ENCODE results near the gene HDAC4. TPM values are rescaled to one million over a fixed set of nuclear protein-coding genes. Genes with fewer than 3 reads are reported as not detected.

Gene HDAC4
- total RNA-seq, 1 donor from 2014 or later, result 7.8 TPM

DNA sequence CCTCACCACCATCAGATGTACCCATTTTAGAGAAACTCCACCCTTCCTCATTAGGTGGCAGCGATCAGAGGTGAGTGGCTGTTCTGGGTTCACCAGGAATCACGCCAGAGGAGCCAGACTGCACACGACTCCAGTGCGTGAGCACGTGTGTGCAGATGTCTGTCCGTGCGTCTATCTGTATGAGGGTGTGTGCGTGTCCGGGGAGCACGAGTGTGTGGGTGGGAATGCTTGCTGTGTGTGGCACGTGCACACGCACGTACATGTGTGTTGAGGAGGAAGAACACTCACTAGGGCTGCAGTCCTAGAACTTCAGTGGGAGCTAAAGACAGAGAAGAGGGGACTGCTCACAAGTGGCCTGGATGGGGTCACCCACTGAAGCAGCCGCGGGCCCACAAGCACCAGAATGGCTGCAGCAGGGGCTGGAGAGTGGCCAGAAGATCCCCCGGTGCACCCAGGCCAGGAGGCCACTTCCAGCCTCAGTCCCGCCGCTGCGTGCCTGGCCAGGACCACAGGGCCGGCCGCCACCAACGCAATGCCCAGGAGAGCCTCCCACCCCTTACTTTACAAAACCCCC, 13.9 kb downstream of the HDAC4 start:
- no peak overlapping the region for H3K4me3 ChIP-seq (ENCODE audit: low read depth, low read length)
- H3K36me3 ChIP-seq (ENCODE audit: control insufficient read depth, insufficient read depth, low read length), result no peaks in the 10 kb centered on the region
- H3K27me3 ChIP-seq (ENCODE audit: control insufficient read depth, insufficient read depth, low read length), result no peaks in the 10 kb centered on the region
- TF ChIP-seq, protein P1, sequence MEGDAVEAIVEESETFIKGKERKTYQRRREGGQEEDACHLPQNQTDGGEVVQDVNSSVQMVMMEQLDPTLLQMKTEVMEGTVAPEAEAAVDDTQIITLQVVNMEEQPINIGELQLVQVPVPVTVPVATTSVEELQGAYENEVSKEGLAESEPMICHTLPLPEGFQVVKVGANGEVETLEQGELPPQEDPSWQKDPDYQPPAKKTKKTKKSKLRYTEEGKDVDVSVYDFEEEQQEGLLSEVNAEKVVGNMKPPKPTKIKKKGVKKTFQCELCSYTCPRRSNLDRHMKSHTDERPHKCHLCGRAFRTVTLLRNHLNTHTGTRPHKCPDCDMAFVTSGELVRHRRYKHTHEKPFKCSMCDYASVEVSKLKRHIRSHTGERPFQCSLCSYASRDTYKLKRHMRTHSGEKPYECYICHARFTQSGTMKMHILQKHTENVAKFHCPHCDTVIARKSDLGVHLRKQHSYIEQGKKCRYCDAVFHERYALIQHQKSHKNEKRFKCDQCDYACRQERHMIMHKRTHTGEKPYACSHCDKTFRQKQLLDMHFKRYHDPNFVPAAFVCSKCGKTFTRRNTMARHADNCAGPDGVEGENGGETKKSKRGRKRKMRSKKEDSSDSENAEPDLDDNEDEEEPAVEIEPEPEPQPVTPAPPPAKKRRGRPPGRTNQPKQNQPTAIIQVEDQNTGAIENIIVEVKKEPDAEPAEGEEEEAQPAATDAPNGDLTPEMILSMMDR (IDR thresholded peaks at IDR 0.05; ENCODE audit: insufficient read depth, low read length, poor library complexity, severe bottlenecking), result no peak
- no peak for DNase-seq (ENCODE audit: low read depth)

DNA sequence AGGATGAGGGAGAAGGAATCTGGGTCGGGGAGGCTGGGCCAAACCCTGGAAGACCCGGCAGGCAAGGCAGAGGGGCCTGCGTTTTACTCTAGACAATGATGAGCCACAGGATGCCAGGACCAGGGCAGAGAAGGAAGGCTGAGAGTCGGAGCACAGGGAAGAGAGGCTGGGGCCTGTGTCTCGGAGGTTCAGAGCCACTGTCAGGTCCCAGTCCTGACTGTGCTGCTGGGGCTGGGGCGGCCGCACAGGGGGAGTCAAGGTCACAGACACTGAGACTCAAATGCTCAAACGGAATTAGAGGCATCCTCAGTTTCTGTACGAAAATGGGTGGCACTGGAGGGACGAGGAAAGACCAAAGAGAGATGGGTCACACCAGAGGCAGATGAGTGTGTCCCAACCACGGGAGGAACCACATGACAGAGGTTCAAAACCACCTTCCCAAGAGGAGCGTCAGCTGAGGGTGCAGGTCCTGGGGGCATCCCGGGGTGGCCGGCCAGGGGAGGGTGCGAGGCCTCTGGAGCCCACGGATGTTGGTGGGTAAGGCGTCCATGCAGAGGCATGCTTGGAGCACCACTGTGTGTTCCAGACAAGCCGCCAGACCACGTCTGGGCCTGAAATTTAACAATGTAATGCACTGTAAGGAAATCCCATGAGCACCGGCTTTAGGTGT, 14.7 kb downstream of the HDAC4 start:
- Histone ChIP-seq H3K36me3 (ENCODE audit: control insufficient read depth, insufficient read depth, low read length) (no peaks in the 10 kb centered on the region), H3K27me3 (ENCODE audit: control insufficient read depth, insufficient read depth, low read length) (no peaks in the 10 kb centered on the region), H3K4me3 (ENCODE audit: low read depth, low read length) (no peak overlapping the region)
- DNase-seq (ENCODE audit: low read depth), result no peak
- TF ChIP-seq, protein P1 (IDR thresholded peaks at IDR 0.05; ENCODE audit: insufficient read depth, low read length, poor library complexity, severe bottlenecking), result no peak

DNA sequence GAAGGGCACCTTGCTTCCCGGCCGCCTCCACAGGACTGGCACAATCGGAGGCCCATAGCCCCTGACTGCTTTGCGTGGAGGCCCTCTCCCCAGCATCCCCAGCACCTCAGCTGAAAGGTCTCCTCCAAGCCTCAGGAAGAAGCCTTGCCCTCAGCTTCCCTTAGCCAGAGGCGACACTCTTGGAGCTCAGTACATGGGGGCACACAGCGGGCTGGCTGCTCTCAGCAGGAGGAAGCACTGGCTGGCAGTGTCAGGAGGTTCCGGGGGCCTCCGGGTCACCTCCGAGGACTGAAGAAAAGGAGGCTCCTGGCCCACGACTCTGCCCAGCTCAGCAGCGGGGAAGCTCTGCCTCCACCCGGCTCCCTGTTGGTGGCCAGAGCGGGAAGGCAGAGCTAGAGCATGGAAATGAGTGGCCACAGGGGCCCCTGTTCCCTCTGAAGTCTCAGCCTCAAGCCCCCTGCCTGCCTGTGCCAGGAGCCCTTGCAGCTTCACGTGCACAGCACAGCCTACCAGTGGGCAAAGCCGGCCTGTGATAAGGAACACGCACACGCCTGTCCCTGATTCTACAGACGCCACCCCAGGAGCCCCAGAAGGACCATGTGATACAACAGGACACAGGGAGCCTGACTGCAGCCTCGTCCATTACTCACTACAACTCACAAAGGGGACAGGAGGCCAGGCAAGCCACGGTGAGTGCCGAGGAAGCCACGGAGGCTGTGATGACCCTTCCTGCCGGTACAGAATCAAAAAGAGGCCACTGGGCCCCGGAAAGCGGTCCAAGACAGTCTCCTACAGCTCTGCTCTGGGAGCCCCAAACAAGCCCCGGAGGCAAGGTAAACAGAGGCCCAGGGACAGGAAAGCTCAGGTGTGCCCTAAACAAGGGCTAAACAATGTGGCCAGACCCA, 15.5 kb downstream of the HDAC4 start:
- H3K4me3 ChIP-seq (ENCODE audit: low read depth, low read length), result no peak overlapping the region
- H3K27me3 ChIP-seq (ENCODE audit: control insufficient read depth, insufficient read depth, low read length), result no peaks in the 10 kb centered on the region
- DNase-seq (ENCODE audit: low read depth), result no peak
- no peaks in the 10 kb centered on the region for H3K36me3 ChIP-seq (ENCODE audit: control insufficient read depth, insufficient read depth, low read length)
- TF ChIP-seq, protein P1 (IDR thresholded peaks at IDR 0.05; ENCODE audit: insufficient read depth, low read length, poor library complexity, severe bottlenecking), result no peak

DNA sequence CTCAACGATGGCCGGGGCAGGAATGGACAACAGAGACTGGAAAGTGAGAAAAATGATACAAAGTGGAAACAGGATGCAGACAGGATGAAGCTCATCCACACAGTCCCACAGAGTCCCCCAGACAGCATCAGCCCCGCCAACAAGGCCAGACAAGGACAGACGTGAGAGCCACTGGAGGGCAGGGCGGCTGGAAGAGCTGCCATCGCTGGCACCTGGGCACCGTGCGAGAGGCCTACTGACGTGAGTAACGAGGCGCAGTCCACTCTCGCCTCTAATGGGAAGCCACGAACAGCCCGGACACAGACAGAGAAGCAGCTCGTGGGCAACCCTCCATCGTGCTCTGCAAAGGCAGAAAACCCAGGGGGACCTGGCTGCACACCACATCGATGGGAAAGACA, 17.1 kb downstream of the HDAC4 start:
- no peak for DNase-seq (ENCODE audit: low read depth)
- no peaks in the 10 kb centered on the region for H3K27me3 ChIP-seq (ENCODE audit: control insufficient read depth, insufficient read depth, low read length)
- TF ChIP-seq, protein P1 (IDR thresholded peaks at IDR 0.05; ENCODE audit: insufficient read depth, low read length, poor library complexity, severe bottlenecking), result no peak

DNA sequence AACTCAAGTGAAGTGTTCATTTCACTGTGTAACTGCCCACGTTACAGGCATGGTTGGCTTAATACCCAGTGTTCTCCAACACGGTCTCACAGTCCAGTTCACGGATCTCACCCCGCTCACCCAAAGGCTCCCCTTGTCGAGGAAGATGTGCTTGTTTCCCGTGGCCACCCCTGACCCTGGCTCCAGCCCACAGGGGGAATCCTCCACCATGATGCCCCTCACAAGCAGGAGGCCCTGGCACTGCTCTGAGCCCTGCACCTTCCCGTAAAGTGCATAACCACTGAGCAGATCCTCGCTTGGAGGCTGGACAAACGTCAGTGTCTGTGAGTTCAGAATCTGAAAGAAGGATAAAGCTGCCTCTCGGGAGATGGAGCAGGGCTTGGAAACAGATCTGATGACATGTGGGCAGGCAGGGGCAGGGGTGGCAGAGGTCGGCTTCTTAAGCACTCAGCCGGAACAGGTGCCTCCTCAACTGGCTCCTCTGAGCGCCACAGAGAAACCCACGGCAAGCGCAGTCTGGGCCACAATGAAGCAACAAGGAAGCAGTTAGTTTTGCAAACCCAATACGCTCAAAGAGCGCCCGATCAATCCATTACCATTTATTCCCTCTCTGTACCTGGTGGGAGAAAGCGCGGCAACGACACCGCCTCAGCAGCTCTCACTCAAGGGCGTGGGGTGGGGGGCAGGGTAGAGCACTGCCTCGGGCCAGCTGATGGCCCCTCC, 17.6 kb downstream of the HDAC4 start:
- no peak overlapping the region for H3K4me3 ChIP-seq (ENCODE audit: low read depth, low read length)

More for the DNA sequence above, 17.1 kb downstream of the HDAC4 start:
- no peak overlapping the region for H3K4me3 ChIP-seq (ENCODE audit: low read depth, low read length)
- H3K36me3 ChIP-seq (ENCODE audit: control insufficient read depth, insufficient read depth, low read length), result no peaks in the 10 kb centered on the region

More for the DNA sequence above, 17.6 kb downstream of the HDAC4 start:
- no peaks in the 10 kb centered on the region for H3K36me3 ChIP-seq (ENCODE audit: control insufficient read depth, insufficient read depth, low read length)
- DNase-seq (ENCODE audit: low read depth), result no peak
- no peaks in the 10 kb centered on the region for H3K27me3 ChIP-seq (ENCODE audit: control insufficient read depth, insufficient read depth, low read length)
- TF ChIP-seq, protein P1 (IDR thresholded peaks at IDR 0.05; ENCODE audit: insufficient read depth, low read length, poor library complexity, severe bottlenecking), result no peak

Data from kidney epithelial cell (primary cell).